GM18499 (cell line): ENCODE data around the gene POLR2B.
"Not testable (repeated sequence)": the region's sequence is repeated elsewhere in the genome, so short reads cannot be mapped to it uniquely, and the experiment has no call there.

Experiments used
- ATAC-seq: cut with Tn5 transposase; IDR thresholded peaks from one replicate; pipeline ENCODE4 v1.9.1; 2021; ENCODE audit warnings: moderate number of reproducible peaks; ENCODE audit not compliant: insufficient read depth, unreplicated experiment

Gene POLR2B

DNA sequence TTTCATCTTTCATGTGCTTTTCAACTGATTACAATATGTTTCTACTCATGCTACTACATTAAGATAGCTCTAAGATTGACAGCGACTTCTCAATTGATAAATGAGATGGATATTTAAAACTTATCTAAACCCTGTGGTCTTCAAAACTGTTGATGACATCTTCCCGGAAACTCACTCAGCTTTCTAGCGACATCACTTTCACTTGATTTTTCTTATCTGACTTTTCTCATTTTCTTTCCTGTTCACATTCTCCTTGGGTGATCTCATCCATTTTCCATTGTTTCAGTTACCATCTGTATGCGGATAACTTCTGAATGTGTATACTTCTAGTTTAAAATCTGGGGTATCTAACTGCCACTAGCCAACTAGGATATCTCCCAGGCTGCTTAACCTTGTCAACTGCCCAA is 3.1 kb downstream of the POLR2B start:
- ATAC-seq, result no peak

DNA sequence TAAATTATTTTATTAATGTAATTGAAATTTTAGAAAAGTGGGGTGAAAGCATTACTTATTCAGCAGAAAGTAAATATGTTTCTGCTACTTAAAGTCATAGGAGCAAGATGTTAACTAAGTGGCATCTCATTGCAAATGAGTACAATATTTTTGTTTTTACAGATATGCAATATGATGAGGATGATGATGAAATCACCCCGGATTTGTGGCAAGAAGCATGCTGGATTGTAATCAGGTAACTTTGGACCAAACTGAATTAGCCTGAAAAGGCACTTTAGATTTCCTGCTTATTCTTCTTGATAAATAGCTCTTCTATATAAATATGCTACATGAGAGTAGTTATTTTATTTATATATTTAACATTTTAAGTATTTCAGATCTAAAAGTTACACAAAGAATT is 7.5 kb downstream of the POLR2B start:
- ATAC-seq, result no peak

- no peak for ATAC-seq
Measured at GRCh38 chr4:56986952-56987351, 8.3 kb downstream of the POLR2B start.

DNA sequence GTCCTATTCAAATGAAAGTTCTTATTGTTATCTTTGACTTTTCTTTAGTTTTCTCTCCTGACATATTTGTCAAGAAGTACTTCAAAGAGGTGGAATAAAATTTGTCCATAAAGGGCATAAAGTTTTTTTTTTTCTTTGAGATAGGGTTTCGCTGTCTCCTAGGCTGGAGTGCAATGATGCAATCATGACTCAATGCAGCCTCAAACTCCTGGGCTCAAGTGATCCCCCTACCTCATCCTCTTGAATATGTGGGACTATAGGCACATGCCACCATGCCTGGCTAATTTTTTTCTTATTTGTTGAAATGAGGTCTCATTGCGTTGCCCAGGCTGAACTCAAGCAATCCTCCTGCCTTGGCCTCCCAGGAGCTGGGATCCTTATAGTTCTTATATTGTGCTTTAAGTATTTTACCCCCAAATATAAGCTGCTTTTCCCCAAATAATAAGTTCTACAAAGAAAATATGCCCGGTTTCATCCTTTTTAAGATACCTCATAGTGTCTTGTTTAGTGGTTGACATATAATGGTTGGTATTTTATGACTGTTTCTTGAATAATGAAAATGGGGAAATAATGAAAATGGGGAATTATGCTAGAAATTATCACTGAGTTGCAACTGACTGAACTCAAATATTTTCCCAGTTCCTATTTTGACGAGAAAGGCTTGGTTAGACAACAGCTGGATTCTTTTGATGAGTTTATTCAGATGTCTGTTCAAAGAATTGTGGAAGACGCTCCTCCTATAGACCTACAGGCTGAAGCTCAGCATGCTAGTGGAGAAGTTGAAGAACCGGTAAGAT is 11.6 kb downstream of the POLR2B start:
- ATAC-seq, result no peak

DNA sequence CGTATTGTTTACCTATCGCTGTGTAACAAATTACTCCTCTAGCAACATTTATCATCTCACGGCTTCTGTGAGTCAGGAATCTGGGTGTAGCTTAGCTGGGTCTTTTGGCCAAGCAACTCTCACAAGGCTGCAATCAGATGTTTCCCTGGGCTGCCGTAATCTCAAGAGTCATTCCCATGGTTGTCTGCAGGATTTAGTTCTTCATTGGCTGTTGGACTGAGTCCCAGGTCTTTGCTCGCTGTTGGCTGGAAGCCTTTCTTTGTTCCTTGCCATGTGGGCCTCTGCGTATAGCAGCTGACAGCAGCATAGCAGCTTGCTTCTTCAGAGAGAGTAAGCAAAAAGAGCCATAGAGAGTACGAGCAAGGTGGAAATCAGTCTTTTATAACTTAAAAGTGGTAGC is 16.8 kb downstream of the POLR2B start:
- ATAC-seq, result no peak

- no peak for ATAC-seq
Measured at GRCh38 chr4:56999751-57000150, 21.1 kb downstream of the POLR2B start.

- ATAC-seq, result no peak
Measured at GRCh38 chr4:57013543-57014120, 34.9 kb downstream of the POLR2B start.

DNA sequence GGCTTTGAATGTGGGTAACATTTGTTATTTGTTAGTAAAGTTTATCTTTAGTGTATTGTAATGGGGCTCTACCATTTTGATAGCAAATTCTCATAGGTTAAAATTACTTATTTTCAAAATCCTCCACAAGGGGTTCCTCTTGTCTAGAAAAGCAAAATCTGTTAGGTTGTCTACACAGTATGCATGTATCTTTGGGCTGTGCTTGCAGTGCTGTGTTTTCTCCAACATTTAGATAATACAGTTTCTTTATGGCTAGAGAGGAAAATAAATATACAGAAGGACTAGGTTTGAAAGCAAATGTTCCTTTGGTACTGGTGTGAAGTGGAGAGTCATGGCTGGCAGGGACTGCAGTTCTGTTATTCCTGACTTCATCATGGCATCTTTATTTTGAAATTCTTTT is 40.3 kb downstream of the POLR2B start:
- no peak for ATAC-seq

- ATAC-seq, result no peak
Measured at GRCh38 chr4:57020467-57021101, 41.9 kb downstream of the POLR2B start.

- no peak for ATAC-seq
Measured at GRCh38 chr4:57023104-57023503, 44.4 kb downstream of the POLR2B start.

DNA sequence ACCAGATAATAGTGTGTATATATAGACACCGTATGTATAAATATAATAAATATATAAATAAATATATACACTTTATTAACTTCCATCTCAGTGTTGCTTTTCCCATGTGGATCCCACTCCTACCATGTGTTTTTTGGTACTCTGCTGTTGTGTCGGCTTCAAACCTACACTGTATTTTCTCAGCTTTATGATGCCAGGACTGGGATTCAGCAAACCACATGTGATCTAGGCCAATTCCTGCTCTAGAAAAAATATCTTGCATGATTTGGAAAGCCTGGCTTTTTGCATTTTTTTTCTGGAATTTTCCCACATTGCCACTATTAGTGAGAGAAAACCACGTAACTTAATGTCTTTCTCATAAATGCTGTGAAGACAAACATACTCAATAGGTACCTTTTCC is 55.8 kb downstream of the POLR2B start:
- no peak for ATAC-seq

- no peak for ATAC-seq
Measured at GRCh38 chr4:57037982-57038604, 59.4 kb downstream of the POLR2B start.

DNA sequence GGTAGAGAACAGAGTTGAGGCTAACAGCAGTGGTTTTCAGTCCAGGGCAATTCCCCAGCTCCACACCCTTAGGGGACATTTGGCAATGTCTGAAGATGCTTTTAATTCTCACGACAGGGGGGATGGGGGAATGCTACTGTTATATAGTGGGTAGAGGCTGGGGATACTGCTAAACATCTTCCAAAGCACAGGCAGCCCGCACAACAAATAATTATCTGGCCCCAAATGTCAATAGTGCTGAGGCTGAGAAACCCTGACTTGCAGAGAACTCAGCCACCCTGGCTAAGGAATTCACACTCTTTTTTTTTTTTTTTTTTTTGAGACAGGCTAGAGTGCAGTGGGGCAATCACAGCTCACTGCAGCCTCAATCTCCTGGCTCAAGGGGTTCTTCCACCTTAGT is 60.6 kb downstream of the POLR2B start:
- no peak for ATAC-seq

- no peak for ATAC-seq
Measured at GRCh38 chr4:57040510-57040909, 61.8 kb downstream of the POLR2B start.

GRCh38 chr4:57041020-57041419 is 62.3 kb downstream of the POLR2B start:
- no peak for ATAC-seq

DNA sequence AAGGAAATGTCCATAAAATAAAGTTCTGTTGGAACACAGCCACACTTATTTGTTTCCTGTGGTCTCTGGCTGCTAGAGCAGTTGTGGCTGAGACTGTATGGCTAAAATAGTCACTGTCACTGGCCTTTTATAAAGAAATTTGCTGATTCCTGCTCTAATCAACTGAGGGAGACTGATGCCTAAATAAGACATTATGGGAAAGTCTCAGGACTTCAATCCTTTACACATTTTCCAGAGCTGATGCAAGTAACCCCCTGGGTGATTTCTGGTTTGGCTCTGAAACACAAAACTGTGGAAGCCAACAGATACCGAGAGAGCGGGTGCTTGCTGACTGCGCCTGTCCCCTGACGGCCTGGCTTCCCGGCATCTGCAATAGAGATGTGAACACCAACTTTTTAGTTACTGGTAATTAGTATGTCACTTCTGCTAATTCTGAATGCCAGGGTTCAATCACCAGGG is 64.0 kb downstream of the POLR2B start:
- no peak for ATAC-seq

DNA sequence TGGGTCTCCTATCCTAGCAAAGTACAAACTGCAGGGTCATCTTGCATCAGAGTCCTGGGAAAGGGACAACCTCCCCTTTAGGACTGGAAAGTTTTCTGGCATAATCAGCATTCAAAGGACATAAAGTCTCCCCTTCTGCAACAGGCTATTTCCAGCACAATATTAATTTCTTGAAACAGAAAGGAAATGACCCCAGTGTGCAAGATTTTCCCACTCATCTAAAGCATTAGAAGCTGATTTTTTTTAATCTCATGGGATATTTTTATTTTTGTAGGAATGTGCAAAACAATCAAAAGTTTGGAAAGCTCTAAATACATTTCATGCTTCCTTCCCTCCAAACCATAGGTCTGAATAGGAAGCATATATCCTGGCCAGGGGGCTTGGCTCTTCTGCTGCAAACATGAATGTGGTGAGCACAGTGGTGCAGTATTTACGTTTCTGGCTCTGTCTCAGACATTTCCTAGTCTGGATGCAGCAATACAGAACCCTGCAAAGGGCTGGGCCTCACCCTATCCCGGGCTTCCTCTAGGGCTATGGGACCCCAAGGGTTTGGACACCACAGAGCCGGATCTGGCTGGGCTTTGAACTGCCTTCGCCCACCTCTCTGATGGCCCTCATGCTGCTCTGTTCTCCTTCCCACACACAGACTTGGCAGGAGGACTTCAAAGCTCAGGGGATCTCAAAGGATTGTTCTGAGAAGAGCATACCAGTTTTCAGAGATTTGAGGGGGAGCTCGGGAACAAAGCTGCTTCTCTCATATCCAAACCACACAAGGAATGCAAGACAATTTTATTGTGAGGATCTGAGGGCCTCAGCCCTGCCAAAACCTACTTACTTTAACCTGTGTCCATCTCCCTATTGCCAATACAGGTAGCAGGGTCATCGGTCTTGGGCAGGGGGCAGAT is 64.9 kb downstream of the POLR2B start:
- no peak for ATAC-seq

- ATAC-seq, result no peak
Measured at GRCh38 chr4:57044279-57044678, 65.6 kb downstream of the POLR2B start.

DNA sequence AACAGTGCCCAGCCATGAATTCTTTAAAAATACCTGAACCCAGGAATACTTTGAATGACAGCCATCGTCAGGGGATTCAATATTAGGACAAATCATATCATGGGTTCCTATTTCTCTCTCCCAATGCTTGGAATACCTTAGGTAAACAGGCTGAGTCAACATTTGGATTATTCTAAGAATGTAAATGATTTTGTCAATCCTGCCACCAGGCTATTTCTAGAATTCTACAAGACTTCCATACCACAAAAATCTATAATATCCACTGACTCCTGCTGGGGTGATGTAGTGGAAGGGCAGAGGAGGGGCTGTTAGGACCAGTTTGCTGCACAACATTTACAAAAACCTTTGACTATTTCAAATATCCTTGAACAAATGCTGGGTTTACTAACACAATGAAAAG is 66.3 kb downstream of the POLR2B start:
- ATAC-seq, result no peak

DNA sequence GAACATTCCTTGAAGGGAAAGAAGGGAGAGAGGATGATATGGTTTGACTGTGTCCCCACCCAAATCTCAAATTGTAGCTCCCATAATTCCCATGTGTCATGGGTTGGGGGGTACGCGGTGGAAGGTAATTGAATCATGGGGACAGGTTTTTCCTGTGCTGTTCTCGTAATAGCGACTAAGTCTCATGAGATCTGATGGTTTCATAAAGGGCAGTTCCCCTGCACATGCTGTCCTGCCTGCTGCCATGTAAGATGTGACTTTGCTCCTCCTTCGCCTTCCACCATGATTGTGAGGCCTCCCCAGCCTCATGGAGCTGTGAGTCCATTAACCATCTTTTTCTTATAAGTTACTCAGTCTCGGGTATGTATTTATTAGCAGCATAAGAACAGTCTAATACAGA is 68.3 kb downstream of the POLR2B start:
- ATAC-seq, result not testable (repeated sequence)
